ENCODE measurements around the gene CCDC91.

DNA sequence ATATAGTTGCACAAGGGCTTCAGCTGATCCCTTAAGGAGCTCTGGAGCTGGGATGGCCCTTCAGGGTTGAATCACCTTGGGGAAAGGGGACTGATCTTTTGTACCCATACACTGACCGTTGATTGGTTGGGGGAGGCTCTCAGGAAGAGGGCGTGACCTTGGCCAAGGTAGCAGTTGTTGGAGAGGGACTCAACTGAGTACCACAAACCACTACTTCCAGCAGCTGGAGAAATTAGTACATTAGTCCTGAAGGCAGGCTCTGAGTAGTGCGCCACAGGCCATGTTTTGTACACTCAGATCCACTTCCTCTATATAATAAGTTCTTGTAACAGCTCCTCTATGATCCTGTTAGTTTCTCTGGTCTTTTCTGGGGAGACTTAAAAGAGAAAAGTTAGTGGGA, 317.6 kb downstream of the CCDC91 start:
- TF ChIP-seq, protein P1, sequence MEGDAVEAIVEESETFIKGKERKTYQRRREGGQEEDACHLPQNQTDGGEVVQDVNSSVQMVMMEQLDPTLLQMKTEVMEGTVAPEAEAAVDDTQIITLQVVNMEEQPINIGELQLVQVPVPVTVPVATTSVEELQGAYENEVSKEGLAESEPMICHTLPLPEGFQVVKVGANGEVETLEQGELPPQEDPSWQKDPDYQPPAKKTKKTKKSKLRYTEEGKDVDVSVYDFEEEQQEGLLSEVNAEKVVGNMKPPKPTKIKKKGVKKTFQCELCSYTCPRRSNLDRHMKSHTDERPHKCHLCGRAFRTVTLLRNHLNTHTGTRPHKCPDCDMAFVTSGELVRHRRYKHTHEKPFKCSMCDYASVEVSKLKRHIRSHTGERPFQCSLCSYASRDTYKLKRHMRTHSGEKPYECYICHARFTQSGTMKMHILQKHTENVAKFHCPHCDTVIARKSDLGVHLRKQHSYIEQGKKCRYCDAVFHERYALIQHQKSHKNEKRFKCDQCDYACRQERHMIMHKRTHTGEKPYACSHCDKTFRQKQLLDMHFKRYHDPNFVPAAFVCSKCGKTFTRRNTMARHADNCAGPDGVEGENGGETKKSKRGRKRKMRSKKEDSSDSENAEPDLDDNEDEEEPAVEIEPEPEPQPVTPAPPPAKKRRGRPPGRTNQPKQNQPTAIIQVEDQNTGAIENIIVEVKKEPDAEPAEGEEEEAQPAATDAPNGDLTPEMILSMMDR (IDR thresholded peaks at IDR 0.05; ENCODE audit: poor library complexity, severe bottlenecking) = no peak
- no peak for TF ChIP-seq POLR2AphosphoS5 (IDR thresholded peaks at IDR 0.05)
- TF ChIP-seq EZH2 (IDR thresholded peaks at IDR 0.05; ENCODE audit: borderline replicate concordance, insufficient read depth, low read length, poor library complexity, severe bottlenecking) = no peak

Data from neural cell (in vitro differentiated cells).